Cardiac muscle cell (in vitro differentiated cells and primary cell): Measurements from ENCODE around the gene SYT9. TPM values are rescaled to one million over a fixed set of nuclear protein-coding genes. Genes with fewer than 3 reads are reported as not detected.

Experiments
- DNase-seq, 2 donors: peaks; one replicate each; pipeline versions ENCODE4 v3.0.0 to v3.0.0-alpha.2; 2010 to 2017; ENCODE audit warnings: low read depth in 1 of 2, low spot score in 1 of 2
- H3K27ac ChIP-seq: fragments of 200-600 bp; sonication (generic); 2 replicates; pipeline ENCODE4 v1.5.1; 2016
- H3K27me3 ChIP-seq: fragments of 200-600 bp; sonication (generic); 2 replicates; pipeline ENCODE4 v1.6.0; 2016; ENCODE audit warnings: control low read depth
- H3K36me3 ChIP-seq: fragments of 200-600 bp; sonication (generic); 2 replicates; pipeline ENCODE4 v1.5.1; 2016; ENCODE audit warnings: control low read depth
- H3K4me1 ChIP-seq: fragments of 200-600 bp; sonication (generic); 2 replicates; pipeline ENCODE4 v1.8.1; 2017; ENCODE audit warnings: low read depth, mild to moderate bottlenecking, mixed run types
- H3K4me3 ChIP-seq: fragments of 200-600 bp; sonication (generic); 2 replicates; pipeline ENCODE4 v1.5.1; 2016; ENCODE audit warnings: mild to moderate bottlenecking
- H3K9me3 ChIP-seq: fragments of 200-600 bp; sonication (generic); 2 replicates; pipeline ENCODE4 v1.5.1; 2017; ENCODE audit warnings: low read depth, mild to moderate bottlenecking, control low read depth
- CTCF ChIP-seq: IDR thresholded peaks from 2 replicates; pipeline ENCODE4 v1.5.1; 2012; ENCODE audit warnings: low read depth, mild to moderate bottlenecking, low read length
- polyA plus RNA-seq: library from polyadenylated mRNA; unstranded; fragments of >200 nt; fragmentation: Nextera tagmentation; extraction: Ambion mirVana; gene quantifications from 2 replicates; pipeline ENCODE4 v1.2.1, GENCODE V29; 2016
- total RNA-seq: library from RNA; depleted of rRNA; stranded (reverse); fragments of >200 nt; gene quantifications from 2 replicates; pipeline ENCODE4 v1.2.3, GENCODE V29; 2016

The SYT9 gene
- total and polyA plus RNA-seq, 2 experiments from 2014 or later: 1.3 to 2.2 TPM

GRCh38 chr11:7300281-7300680 is 48.6 kb downstream of the SYT9 start:
- no peaks in the 10 kb centered on the region for H3K4me1 ChIP-seq
- no peaks in the 10 kb centered on the region for H3K9me3 ChIP-seq
- no peak overlapping the region for H3K4me3 ChIP-seq
- H3K36me3 ChIP-seq: no peaks in the 10 kb centered on the region
- DNase-seq: no peak
- no peak for TF ChIP-seq CTCF
- no peak overlapping the region for H3K27ac ChIP-seq
- no peaks in the 10 kb centered on the region for H3K27me3 ChIP-seq

- no peak for DNase-seq
- Histone ChIP-seq H3K4me3 (no peak overlapping the region), H3K9me3 (no peaks in the 10 kb centered on the region), H3K27me3 (no peaks in the 10 kb centered on the region), H3K27ac (no peak overlapping the region), H3K4me1 (peaks cover 7% of the 10 kb centered on the region), H3K36me3 (no peaks in the 10 kb centered on the region)
- no peak for TF ChIP-seq CTCF
Observed at GRCh38 chr11:7303146-7303545, 51.4 kb downstream of the SYT9 start.

- TF ChIP-seq CTCF: no peak
Observed at GRCh38 chr11:7306900-7307299, 55.2 kb downstream of the SYT9 start.

GRCh38 chr11:7307836-7308235 is 56.1 kb downstream of the SYT9 start:
- Histone ChIP-seq H3K27ac (no peak overlapping the region), H3K36me3 (no peaks in the 10 kb centered on the region), H3K9me3 (no peaks in the 10 kb centered on the region), H3K4me1 (peaks cover 24% of the 10 kb centered on the region), H3K4me3 (no peak overlapping the region), H3K27me3 (no peaks in the 10 kb centered on the region)
- no peak for DNase-seq
- no peak for TF ChIP-seq CTCF

More at GRCh38 chr11:7306900-7307299, 55.2 kb downstream of the SYT9 start:
- no peaks in the 10 kb centered on the region for H3K9me3 ChIP-seq
- no peaks in the 10 kb centered on the region for H3K27me3 ChIP-seq
- H3K27ac ChIP-seq: peak overlapping the region; percentile 45
- peak in 1 of 2 donors; percentile 31 for DNase-seq
- no peaks in the 10 kb centered on the region for H3K36me3 ChIP-seq
- H3K4me3 ChIP-seq: no peak overlapping the region
- H3K4me1 ChIP-seq: peaks cover 15% of the 10 kb centered on the region

GRCh38 chr11:7311903-7312302 is 60.2 kb downstream of the SYT9 start:
- no peaks in the 10 kb centered on the region for H3K27me3 ChIP-seq
- peaks cover 26% of the 10 kb centered on the region for H3K4me1 ChIP-seq
- DNase-seq: peak in 1 of 2 donors; percentile 25
- peak overlapping the region; percentile 59 for H3K27ac ChIP-seq
- no peak for TF ChIP-seq CTCF
- H3K9me3 ChIP-seq: no peaks in the 10 kb centered on the region
- no peaks in the 10 kb centered on the region for H3K36me3 ChIP-seq
- no peak overlapping the region for H3K4me3 ChIP-seq
